ENCODE results near the gene FGD1. TPM values are rescaled to one million over a fixed set of nuclear protein-coding genes. Genes with fewer than 3 reads are reported as not detected.

The FGD1 gene
- total RNA-seq, result 5.6 and 6.0 TPM in 2 replicates

GRCh38 chrX:54495814-54496516 lies at the start of gene FGD1:
FGD1 (minus strand) TSS chrX:54496234; CDS start chrX:54495432, 802 bp downstream.

GRCh38 chrX:54529552-54530356 lies 33.7 kb upstream of the FGD1 start, which contains the start of gene GNL3L:
GNL3L (plus strand) TSS chrX:54530219; CDS start chrX:54532567, 2,348 bp downstream.

GRCh38 chrX:54439960-54440871 lies 55.8 kb downstream of the FGD1 start, which contains the start of gene TSR2:
TSR2 (plus strand) TSS chrX:54440404; CDS start chrX:54440422, 18 bp downstream.

Other genes starting within 250 kb of the FGD1 start
- gene WNK3, start 138.2 kb downstream of the FGD1 start, total RNA-seq, result 0.15 and 0.33 TPM in 2 replicates
- 14.1 and 15.5 TPM in 2 replicates for gene TSR2, start 55.8 kb downstream of the FGD1 start, total RNA-seq
- 33.8 and 34.7 TPM in 2 replicates for gene GNL3L, start 34.0 kb upstream of the FGD1 start, total RNA-seq